Measurements from ENCODE around the gene EPAS1. TPM values are rescaled to one million over a fixed set of nuclear protein-coding genes. Genes with fewer than 3 reads are reported as not detected.
A peak's percentile ranks its signal among the peaks of the same experiment; 100 is the strongest.

Gene EPAS1
- total RNA-seq, 1 donor from 2014 or later: 1,419 TPM

- Histone ChIP-seq H3K27me3 (ENCODE audit: low read depth) (no peaks in the 10 kb centered on the region), H3K36me3 (peaks cover 100% of the 10 kb centered on the region), H3K4me3 (no peak overlapping the region), H3K27ac (no peak overlapping the region), H3K9me3 (no peaks in the 10 kb centered on the region), H3K4me1 (peaks cover 11% of the 10 kb centered on the region)
- TF ChIP-seq, protein P1, sequence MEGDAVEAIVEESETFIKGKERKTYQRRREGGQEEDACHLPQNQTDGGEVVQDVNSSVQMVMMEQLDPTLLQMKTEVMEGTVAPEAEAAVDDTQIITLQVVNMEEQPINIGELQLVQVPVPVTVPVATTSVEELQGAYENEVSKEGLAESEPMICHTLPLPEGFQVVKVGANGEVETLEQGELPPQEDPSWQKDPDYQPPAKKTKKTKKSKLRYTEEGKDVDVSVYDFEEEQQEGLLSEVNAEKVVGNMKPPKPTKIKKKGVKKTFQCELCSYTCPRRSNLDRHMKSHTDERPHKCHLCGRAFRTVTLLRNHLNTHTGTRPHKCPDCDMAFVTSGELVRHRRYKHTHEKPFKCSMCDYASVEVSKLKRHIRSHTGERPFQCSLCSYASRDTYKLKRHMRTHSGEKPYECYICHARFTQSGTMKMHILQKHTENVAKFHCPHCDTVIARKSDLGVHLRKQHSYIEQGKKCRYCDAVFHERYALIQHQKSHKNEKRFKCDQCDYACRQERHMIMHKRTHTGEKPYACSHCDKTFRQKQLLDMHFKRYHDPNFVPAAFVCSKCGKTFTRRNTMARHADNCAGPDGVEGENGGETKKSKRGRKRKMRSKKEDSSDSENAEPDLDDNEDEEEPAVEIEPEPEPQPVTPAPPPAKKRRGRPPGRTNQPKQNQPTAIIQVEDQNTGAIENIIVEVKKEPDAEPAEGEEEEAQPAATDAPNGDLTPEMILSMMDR (IDR thresholded peaks at IDR 0.05): no peak
- ATAC-seq (no peak), DNase-seq (no peak)
- intact Hi-C loops (cut with DNase I): no loop called here
These were observed 81.4 kb downstream of the EPAS1 start for GRCh38 chr2:46378616-46379015.

- no peak for DNase-seq
- Histone ChIP-seq H3K27me3 (ENCODE audit: low read depth) (no peaks in the 10 kb centered on the region), H3K27ac (no peak overlapping the region), H3K36me3 (peaks cover 100% of the 10 kb centered on the region), H3K4me1 (peaks cover 11% of the 10 kb centered on the region), H3K4me3 (no peak overlapping the region), H3K9me3 (no peaks in the 10 kb centered on the region)
- TF ChIP-seq, protein P1 (IDR thresholded peaks at IDR 0.05): no peak
- intact Hi-C loops (cut with DNase I): no loop called here
- ATAC-seq: no peak
These were observed 82.2 kb downstream of the EPAS1 start for GRCh38 chr2:46379213-46380037.

DNA sequence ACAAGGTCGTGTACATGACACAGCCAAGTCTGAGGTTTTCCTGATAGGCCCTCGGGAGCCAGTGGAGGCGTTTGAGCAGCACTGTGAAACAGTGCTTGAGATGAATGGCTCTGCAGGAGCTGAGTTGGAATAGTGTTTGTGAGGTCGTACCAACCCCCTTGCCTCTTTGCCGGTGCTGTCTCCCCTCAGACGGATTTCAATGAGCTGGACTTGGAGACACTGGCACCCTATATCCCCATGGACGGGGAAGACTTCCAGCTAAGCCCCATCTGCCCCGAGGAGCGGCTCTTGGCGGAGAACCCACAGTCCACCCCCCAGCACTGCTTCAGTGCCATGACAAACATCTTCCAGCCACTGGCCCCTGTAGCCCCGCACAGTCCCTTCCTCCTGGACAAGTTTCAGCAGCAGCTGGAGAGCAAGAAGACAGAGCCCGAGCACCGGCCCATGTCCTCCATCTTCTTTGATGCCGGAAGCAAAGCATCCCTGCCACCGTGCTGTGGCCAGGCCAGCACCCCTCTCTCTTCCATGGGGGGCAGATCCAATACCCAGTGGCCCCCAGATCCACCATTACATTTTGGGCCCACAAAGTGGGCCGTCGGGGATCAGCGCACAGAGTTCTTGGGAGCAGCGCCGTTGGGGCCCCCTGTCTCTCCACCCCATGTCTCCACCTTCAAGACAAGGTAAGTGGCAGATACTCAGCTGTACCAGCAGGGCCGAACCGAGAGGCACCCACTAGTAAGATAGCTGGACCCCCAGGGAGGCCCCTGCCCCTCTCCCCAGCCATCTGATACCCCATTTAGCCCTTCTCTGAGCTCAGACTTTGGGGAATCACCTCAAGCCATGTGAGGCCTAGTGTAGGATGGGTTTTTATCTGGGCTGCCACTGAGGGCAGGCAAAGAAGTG, 83.1 kb downstream of the EPAS1 start:
- Histone ChIP-seq H3K9me3 (no peaks in the 10 kb centered on the region), H3K27me3 (ENCODE audit: low read depth) (no peaks in the 10 kb centered on the region), H3K4me1 (peaks cover 12% of the 10 kb centered on the region), H3K36me3 (peaks cover 100% of the 10 kb centered on the region), H3K4me3 (no peak overlapping the region), H3K27ac (no peak overlapping the region)
- no peak for ATAC-seq
- DNase-seq: no peak
- TF ChIP-seq, protein P1 (IDR thresholded peaks at IDR 0.05): no peak
- intact Hi-C loops (cut with DNase I): no loop called here

DNA sequence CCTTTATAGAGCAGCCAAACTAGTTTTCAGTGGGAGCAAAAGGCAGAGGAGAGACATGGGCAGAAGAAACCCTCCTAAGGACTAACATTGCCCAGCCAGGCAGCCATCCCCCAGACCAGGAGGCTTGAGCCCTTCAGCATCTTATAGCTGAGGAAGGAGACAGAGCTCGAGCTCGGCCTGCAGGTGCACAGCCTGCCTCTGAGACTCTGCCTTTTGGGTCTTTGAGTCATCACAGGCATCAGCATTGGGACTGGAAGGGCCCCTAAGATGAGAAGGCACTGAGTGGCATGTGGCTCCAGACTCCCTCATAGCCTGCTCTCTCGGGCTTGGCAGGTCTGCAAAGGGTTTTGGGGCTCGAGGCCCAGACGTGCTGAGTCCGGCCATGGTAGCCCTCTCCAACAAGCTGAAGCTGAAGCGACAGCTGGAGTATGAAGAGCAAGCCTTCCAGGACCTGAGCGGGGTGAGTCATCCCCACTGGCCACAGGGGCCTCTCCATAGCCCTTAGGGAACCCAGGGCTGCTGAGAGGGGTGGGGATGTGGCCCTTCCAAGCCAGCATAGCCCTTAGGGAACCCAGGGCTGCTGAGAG, 84.1 kb downstream of the EPAS1 start:
- intact Hi-C loops (cut with DNase I): no loop called here
- peak overlapping the region; percentile 3 for H3K27ac ChIP-seq
- TF ChIP-seq, protein P1 (IDR thresholded peaks at IDR 0.05): no peak
- peaks cover 19% of the 10 kb centered on the region for H3K4me1 ChIP-seq
- no peak for DNase-seq
- peaks cover 100% of the 10 kb centered on the region for H3K36me3 ChIP-seq
- H3K4me3 ChIP-seq: no peak overlapping the region
- no peak for ATAC-seq
- no peaks in the 10 kb centered on the region for H3K9me3 ChIP-seq
- no peaks in the 10 kb centered on the region for H3K27me3 ChIP-seq (ENCODE audit: low read depth)

DNA sequence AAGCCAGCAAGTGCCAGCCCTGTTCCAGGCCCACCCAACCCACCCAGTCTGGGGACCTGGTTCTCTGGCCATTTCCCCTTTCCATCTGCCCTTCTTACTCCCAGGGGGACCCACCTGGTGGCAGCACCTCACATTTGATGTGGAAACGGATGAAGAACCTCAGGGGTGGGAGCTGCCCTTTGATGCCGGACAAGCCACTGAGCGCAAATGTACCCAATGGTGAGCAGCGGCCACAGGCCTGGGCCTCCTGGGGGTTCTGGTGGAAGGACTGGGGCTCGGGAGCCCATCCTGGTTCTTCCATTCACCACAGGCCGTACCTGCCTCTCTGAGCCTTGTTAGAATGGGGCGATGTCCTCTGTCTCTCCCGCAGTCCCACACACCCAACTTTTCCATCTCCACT, 84.7 kb downstream of the EPAS1 start:
- H3K9me3 ChIP-seq: no peaks in the 10 kb centered on the region
- peaks cover 100% of the 10 kb centered on the region for H3K36me3 ChIP-seq
- ATAC-seq (no peak), DNase-seq (no peak)
- intact Hi-C loops (cut with DNase I): no loop called here
- H3K4me3 ChIP-seq: no peak overlapping the region
- peaks cover 22% of the 10 kb centered on the region for H3K4me1 ChIP-seq
- TF ChIP-seq, protein P1 (IDR thresholded peaks at IDR 0.05): no peak
- no peaks in the 10 kb centered on the region for H3K27me3 ChIP-seq (ENCODE audit: low read depth)
- H3K27ac ChIP-seq: no peak overlapping the region

Measured in lower lobe of right lung (tissue), 2 donors.